ENCODE measurements around the gene MAG. TPM values are rescaled to one million over a fixed set of nuclear protein-coding genes. Genes with fewer than 3 reads are reported as not detected.

The MAG gene
- total RNA-seq, 1 donor from 2014 or later, result not detected

- H3K27me3 Mint-ChIP-seq (ENCODE audit: unreplicated experiment), result peaks cover 5% of the 10 kb centered on the region
- TF ChIP-seq CTCF (IDR thresholded peaks at IDR 0.05; ENCODE audit: unreplicated experiment), result no peak
- H3K4me1 Mint-ChIP-seq (ENCODE audit: unreplicated experiment), result peaks cover 8% of the 10 kb centered on the region
- DNase-seq (ENCODE audit: low spot score), result no peak
- no peak overlapping the region for H3K4me3 Mint-ChIP-seq (ENCODE audit: unreplicated experiment)
- no peaks in the 10 kb centered on the region for H3K36me3 Mint-ChIP-seq (ENCODE audit: low read depth, unreplicated experiment)
- H3K27ac Mint-ChIP-seq (ENCODE audit: unreplicated experiment), result no peak overlapping the region
- no peaks in the 10 kb centered on the region for H3K9me3 Mint-ChIP-seq (ENCODE audit: unreplicated experiment)
These were observed 69.0 kb downstream of the MAG start for GRCh38 chr19:35360880-35361420.

GRCh38 chr19:35362261-35363000 is 70.5 kb downstream of the MAG start:
- Mint-ChIP-seq H3K27me3 (ENCODE audit: unreplicated experiment) (peaks cover 4% of the 10 kb centered on the region), H3K4me1 (ENCODE audit: unreplicated experiment) (peaks cover 8% of the 10 kb centered on the region), H3K9me3 (ENCODE audit: unreplicated experiment) (no peaks in the 10 kb centered on the region), H3K36me3 (ENCODE audit: low read depth, unreplicated experiment) (no peaks in the 10 kb centered on the region), H3K27ac (ENCODE audit: unreplicated experiment) (no peak overlapping the region), H3K4me3 (ENCODE audit: unreplicated experiment) (no peak overlapping the region)
- no peak for DNase-seq (ENCODE audit: low spot score)
- TF ChIP-seq CTCF (IDR thresholded peaks at IDR 0.05; ENCODE audit: unreplicated experiment), result no peak

GRCh38 chr19:35363001-35363590 is 71.1 kb downstream of the MAG start:
- DNase-seq (ENCODE audit: low spot score), result no peak
- Mint-ChIP-seq H3K36me3 (ENCODE audit: low read depth, unreplicated experiment) (no peaks in the 10 kb centered on the region), H3K4me3 (ENCODE audit: unreplicated experiment) (no peak overlapping the region), H3K4me1 (ENCODE audit: unreplicated experiment) (peaks cover 2% of the 10 kb centered on the region), H3K9me3 (ENCODE audit: unreplicated experiment) (no peaks in the 10 kb centered on the region), H3K27ac (ENCODE audit: unreplicated experiment) (no peak overlapping the region), H3K27me3 (ENCODE audit: unreplicated experiment) (peaks cover 4% of the 10 kb centered on the region)
- TF ChIP-seq CTCF (IDR thresholded peaks at IDR 0.05; ENCODE audit: unreplicated experiment), result no peak

Small RNA genes within 50 kb of the gene (microRNA-seq; reads per million reads assigned to microRNA genes)
- not detected for gene MIR5196 (ENCODE audit: unreplicated experiment)

Other genes with a start within 250 kb of the MAG start
- gene FXYD3, start 176.3 kb upstream of the MAG start, total RNA-seq (ENCODE audit: unreplicated experiment), result not detected
- 0.10 TPM for gene LGI4, start 157.1 kb upstream of the MAG start, total RNA-seq (ENCODE audit: unreplicated experiment)
- not detected for gene FXYD1, start 153.3 kb upstream of the MAG start, total RNA-seq (ENCODE audit: unreplicated experiment)
- 0.67 TPM for gene FXYD7, start 148.9 kb upstream of the MAG start, total RNA-seq (ENCODE audit: unreplicated experiment)
- gene FXYD5, start 137.4 kb upstream of the MAG start, total RNA-seq (ENCODE audit: unreplicated experiment), result 78.7 TPM
- gene FAM187B, start 63.4 kb upstream of the MAG start, total RNA-seq (ENCODE audit: unreplicated experiment), result not detected
- 35.9 TPM for gene LSR, start 43.2 kb upstream of the MAG start, total RNA-seq (ENCODE audit: unreplicated experiment)
- gene USF2, start 23.2 kb upstream of the MAG start, total RNA-seq (ENCODE audit: unreplicated experiment), result 92.2 TPM
- 0.74 TPM for gene HAMP, start 9.6 kb upstream of the MAG start, total RNA-seq (ENCODE audit: unreplicated experiment)
- not detected for gene CD22, start 37.0 kb downstream of the MAG start, total RNA-seq (ENCODE audit: unreplicated experiment)
- gene FFAR1, start 55.7 kb downstream of the MAG start, total RNA-seq (ENCODE audit: unreplicated experiment), result not detected
- not detected for gene FFAR3, start 66.3 kb downstream of the MAG start, total RNA-seq (ENCODE audit: unreplicated experiment)
- gene GPR42, start 78.9 kb downstream of the MAG start, total RNA-seq (ENCODE audit: unreplicated experiment), result not detected
- 0.46 TPM for gene FFAR2, start 156.1 kb downstream of the MAG start, total RNA-seq (ENCODE audit: unreplicated experiment)
- not detected for gene KRTDAP, start 198.3 kb downstream of the MAG start, total RNA-seq (ENCODE audit: unreplicated experiment)
- gene DMKN, start 221.5 kb downstream of the MAG start, total RNA-seq (ENCODE audit: unreplicated experiment), result 56.9 TPM
- 0.18 TPM for gene SBSN, start 236.2 kb downstream of the MAG start, total RNA-seq (ENCODE audit: unreplicated experiment)
- gene GAPDHS, start 241.3 kb downstream of the MAG start, total RNA-seq (ENCODE audit: unreplicated experiment), result not detected